CMK (cell line): ENCODE data around the gene TEX19.
"Not testable (repeated sequence)": the region's sequence is repeated elsewhere in the genome, so short reads cannot be mapped to it uniquely, and the experiment has no call there.

Source experiments
- DNase-seq: peaks from one replicate; pipeline ENCODE4 v3.0.0-alpha.2; 2010; ENCODE audit warnings: low read depth

The TEX19 gene

DNA sequence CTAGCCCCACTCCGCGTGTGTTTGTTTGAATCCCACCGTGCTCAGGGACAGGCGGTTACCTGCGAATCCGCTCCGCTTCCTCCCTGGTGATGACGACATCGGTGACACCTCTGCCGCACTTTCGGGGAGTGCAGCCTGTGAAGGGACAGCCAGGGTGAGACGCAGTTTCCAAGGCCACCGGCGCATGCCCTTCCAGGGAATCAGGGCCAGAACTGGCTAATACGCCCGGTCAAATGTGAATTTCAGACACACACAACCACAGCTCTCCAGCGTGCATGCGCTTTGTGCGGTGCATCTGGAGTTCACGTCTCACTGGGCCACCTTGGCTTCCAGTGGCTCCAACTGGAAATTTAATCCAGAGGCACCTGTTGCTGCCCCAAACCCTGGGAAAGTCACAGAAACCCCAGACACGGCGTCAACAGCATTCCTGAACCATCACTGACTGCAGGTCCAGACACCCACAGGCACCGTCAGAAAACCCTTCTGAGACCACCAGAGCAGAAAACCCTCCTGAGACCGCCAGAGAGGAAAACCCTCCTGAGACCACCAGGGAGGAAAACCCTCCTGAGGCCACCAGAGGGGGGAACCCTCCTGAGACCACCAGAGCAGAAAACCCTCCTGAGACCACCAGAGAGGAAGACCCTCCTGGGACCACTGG, 52.5 kb downstream of the TEX19 start:
- no peak for DNase-seq

DNA sequence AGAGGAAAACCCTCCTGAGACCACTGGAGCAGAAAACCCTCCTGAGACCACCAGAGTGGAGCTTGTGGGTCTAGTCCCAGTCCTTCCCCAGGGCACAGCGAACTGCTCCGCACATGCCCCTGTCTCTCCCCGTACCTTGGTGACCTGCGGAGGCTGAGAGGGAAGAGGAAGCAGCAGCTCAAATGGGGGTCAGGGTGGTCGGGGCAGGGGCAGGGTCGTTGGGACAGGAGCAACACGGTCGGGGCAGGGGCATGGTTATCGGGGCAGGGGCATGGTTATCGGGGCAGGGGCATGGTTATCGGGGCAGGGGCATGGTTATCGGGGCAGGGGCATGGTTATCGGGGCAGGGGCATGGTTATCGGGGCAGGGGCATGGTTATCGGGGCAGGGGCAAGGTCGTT, 53.0 kb downstream of the TEX19 start:
- not testable (repeated sequence) for DNase-seq

DNA sequence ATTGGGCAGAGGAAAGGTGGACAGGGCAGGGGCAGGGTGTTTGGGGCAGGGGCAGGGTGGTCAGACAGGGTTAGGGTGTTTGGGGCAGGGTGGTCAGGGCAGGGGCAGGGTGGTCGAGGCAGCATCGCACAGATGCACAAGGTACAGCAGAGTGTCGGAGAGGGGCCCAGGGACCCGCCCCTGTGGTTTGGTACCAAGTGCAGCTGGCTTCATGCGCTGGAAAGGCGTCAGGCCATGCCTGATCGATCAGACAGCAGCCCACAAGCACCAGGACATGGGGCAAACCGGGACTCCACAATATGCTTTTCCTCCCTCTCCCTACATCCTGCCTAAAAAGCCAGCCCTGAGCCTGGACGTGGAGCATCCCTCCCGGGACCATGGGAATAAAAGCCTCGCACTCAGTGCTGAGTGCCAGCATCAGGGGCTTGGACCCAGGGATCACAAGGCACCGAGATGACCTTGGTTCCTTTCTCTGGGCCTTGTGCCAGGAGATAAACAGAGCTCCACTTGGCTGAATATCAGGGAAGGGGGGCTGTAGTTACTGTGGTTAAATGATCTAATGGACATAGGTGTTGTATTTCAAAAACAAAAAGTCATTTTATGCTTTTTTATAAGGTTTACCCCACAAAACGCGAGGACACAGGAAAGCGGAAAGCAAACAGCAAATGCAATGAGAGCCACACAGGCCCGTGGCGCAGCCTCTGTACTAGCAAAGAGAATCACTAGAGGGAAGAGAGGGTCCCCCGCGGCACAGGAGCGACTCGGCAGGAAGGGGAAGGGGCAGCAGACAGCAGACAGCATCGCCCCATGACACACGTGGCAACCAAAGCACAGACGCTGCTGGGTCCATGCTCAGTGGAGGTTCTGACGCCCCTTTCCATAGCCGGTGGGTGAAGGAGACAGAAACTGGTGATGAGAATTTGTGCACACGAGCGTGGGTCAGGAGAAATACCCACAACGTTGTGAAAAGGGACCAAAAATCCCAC, 53.8 kb downstream of the TEX19 start:
- DNase-seq: no peak
